DND-41 (cell line): ENCODE measurements around the gene OSBPL8.

Experiments used
- ATAC-seq: fragments of 200-7000 bp; cut with Tn5 transposase; 3 replicates; pipeline ENCODE4 v1.9.1; 2021; ENCODE audit warnings: low read depth; ENCODE audit not compliant: insufficient read depth
- DNase-seq: peaks from one replicate; pipeline ENCODE4 v3.0.0-alpha.2; 2020
- H2AFZ ChIP-seq: 2 replicates; pipeline ENCODE4 v1.6.0; 2012; ENCODE audit warnings: low read depth, low read length
- H3K27ac ChIP-seq: 2 replicates; pipeline ENCODE4 v1.5.1; 2012; ENCODE audit warnings: low read length, inconsistent platforms
- H3K27me3 ChIP-seq: fragments of 200-600 bp; sonication (generic); 2 replicates; pipeline ENCODE4 v1.6.0; 2012; ENCODE audit warnings: low read length, mild to moderate bottlenecking, inconsistent platforms; ENCODE audit not compliant: insufficient read depth, poor library complexity
- H3K36me3 ChIP-seq: 2 replicates; pipeline ENCODE4 v1.5.1; 2012; ENCODE audit warnings: low read length, inconsistent platforms; ENCODE audit not compliant: insufficient read depth
- H3K4me1 ChIP-seq: 2 replicates; pipeline ENCODE4 v1.5.1; 2012; ENCODE audit warnings: mild to moderate bottlenecking, low read length; ENCODE audit not compliant: insufficient read depth
- H3K4me2 ChIP-seq: 2 replicates; pipeline ENCODE4 v1.6.0; 2012; ENCODE audit warnings: mild to moderate bottlenecking, moderate library complexity, low read length, inconsistent platforms; ENCODE audit not compliant: insufficient read depth
- H3K4me3 ChIP-seq, 2 experiments: fragments of 200-600 bp in 1 of 2; shearing (Covaris generic) in 1 of 2; 2 replicates each; pipeline ENCODE4 v1.5.1; 2012 to 2016; ENCODE audit warnings: inconsistent platforms in 2 of 2, low read length in 2 of 2, mild to moderate bottlenecking in 2 of 2, low read depth in 1 of 2, moderate library complexity in 1 of 2
- H3K79me2 ChIP-seq: 2 replicates; pipeline ENCODE4 v1.6.0; 2012; ENCODE audit warnings: low read length, inconsistent platforms; ENCODE audit not compliant: insufficient read depth
- H3K9ac ChIP-seq: 2 replicates; pipeline ENCODE4 v1.6.0; 2012; ENCODE audit warnings: low read depth, mild to moderate bottlenecking, inconsistent platforms, low read length, moderate library complexity
- H3K9me3 ChIP-seq: 2 replicates; pipeline ENCODE4 v1.5.1; 2012; ENCODE audit warnings: low read length, moderate library complexity, mild to moderate bottlenecking, inconsistent platforms; ENCODE audit not compliant: insufficient read depth, severe bottlenecking
- H4K20me1 ChIP-seq: 2 replicates; pipeline ENCODE4 v1.6.0; 2012; ENCODE audit warnings: low read length; ENCODE audit not compliant: insufficient read depth
- CTCF ChIP-seq: IDR thresholded peaks from 2 replicates; pipeline ENCODE4 v1.5.1; 2012; ENCODE audit warnings: borderline replicate concordance, low read length, moderate library complexity, mild to moderate bottlenecking; ENCODE audit not compliant: poor library complexity, severe bottlenecking; ENCODE audit errors: extremely low read depth
- EZH2 ChIP-seq: IDR thresholded peaks from 3 replicates; pipeline ENCODE4 v1.6.1; 2012; ENCODE audit warnings: borderline replicate concordance, low read depth, mild to moderate bottlenecking, moderate library complexity, low read length, inconsistent platforms; ENCODE audit not compliant: severe bottlenecking

The OSBPL8 gene

GRCh38 chr12:76455582-76456345 is 103.8 kb downstream of the OSBPL8 start:
- TF ChIP-seq EZH2 (no peak), CTCF (peak; percentile 65)
- ATAC-seq (peak; percentile 87), DNase-seq (peak; percentile 8)
- Histone ChIP-seq H4K20me1 (no peaks in the 10 kb centered on the region; the same call in 1 of the 2 replicates), H3K9me3 (no peaks in the 10 kb centered on the region), H3K4me1 (peaks cover 4% of the 10 kb centered on the region; the same call in 1 of the 2 replicates), H3K79me2 (peaks cover 16% of the 10 kb centered on the region), H3K4me3 (no peak overlapping the region), H2AFZ (no peak overlapping the region), H3K4me2 (no peak overlapping the region), H3K9ac (no peak overlapping the region), H3K27ac (no peak overlapping the region), H3K27me3 (no peaks in the 10 kb centered on the region), H3K36me3 (peaks cover 3% of the 10 kb centered on the region)

GRCh38 chr12:76451528-76451927 is 108.0 kb downstream of the OSBPL8 start:
- Histone ChIP-seq H3K27ac (no peak overlapping the region), H3K4me1 (no peaks in the 10 kb centered on the region), H3K9ac (no peak overlapping the region), H3K4me2 (no peak overlapping the region), H3K79me2 (peaks cover 13% of the 10 kb centered on the region), H2AFZ (no peak overlapping the region), H3K4me3 (no peak overlapping the region), H3K9me3 (no peaks in the 10 kb centered on the region), H3K36me3 (peaks cover 18% of the 10 kb centered on the region), H3K27me3 (no peaks in the 10 kb centered on the region), H4K20me1 (no peaks in the 10 kb centered on the region; the same call in 1 of the 2 replicates)
- TF ChIP-seq EZH2, result no peak
- no peak for TF ChIP-seq CTCF
- ATAC-seq (no peak), DNase-seq (no peak)

GRCh38 chr12:76450690-76451089 is 108.9 kb downstream of the OSBPL8 start:
- ATAC-seq, result no peak
- Histone ChIP-seq H3K9me3 (no peaks in the 10 kb centered on the region), H3K27me3 (no peaks in the 10 kb centered on the region), H3K79me2 (peaks cover 13% of the 10 kb centered on the region), H3K36me3 (peaks cover 18% of the 10 kb centered on the region), H3K4me1 (no peaks in the 10 kb centered on the region), H2AFZ (no peak overlapping the region), H3K9ac (no peak overlapping the region), H3K4me2 (no peak overlapping the region), H4K20me1 (no peaks in the 10 kb centered on the region; the same call in 1 of the 2 replicates), H3K4me3 (no peak overlapping the region), H3K27ac (no peak overlapping the region)
- TF ChIP-seq EZH2 (no peak), CTCF (no peak)
- no peak for DNase-seq

GRCh38 chr12:76449993-76450392 is 109.6 kb downstream of the OSBPL8 start:
- no peaks in the 10 kb centered on the region for H3K9me3 ChIP-seq
- no peaks in the 10 kb centered on the region for H3K27me3 ChIP-seq
- ATAC-seq (no peak), DNase-seq (no peak)
- no peaks in the 10 kb centered on the region; the same call in 1 of the 2 replicates for H4K20me1 ChIP-seq
- no peak overlapping the region for H3K27ac ChIP-seq
- TF ChIP-seq EZH2, result no peak
- no peak for TF ChIP-seq CTCF
- no peaks in the 10 kb centered on the region for H3K4me1 ChIP-seq
- no peak overlapping the region for H3K4me2 ChIP-seq
- H3K9ac ChIP-seq, result no peak overlapping the region
- no peak overlapping the region for H2AFZ ChIP-seq
- H3K79me2 ChIP-seq, result peaks cover 20% of the 10 kb centered on the region
- H3K4me3 ChIP-seq, result no peak overlapping the region
- peaks cover 18% of the 10 kb centered on the region for H3K36me3 ChIP-seq
